GM12864 (cell line): ENCODE data around the gene PLP1.
A peak's percentile ranks its signal among the peaks of the same experiment; 100 is the strongest.

Experiments
- DNase-seq: peaks from one replicate; pipeline ENCODE4 v3.0.0-alpha.2; 2011; ENCODE audit warnings: low read depth
- H3K4me3 ChIP-seq: 2 replicates; pipeline ENCODE4 v1.5.1; 2011; ENCODE audit warnings: mild to moderate bottlenecking, low read depth, low read length, control low read depth
- TF ChIP-seq, protein P1 (sequence below): IDR thresholded peaks from 2 replicates; pipeline ENCODE4 v1.5.1; 2011; ENCODE audit warnings: low read depth, mild to moderate bottlenecking, moderate library complexity, low read length, control low read depth, inconsistent platforms; ENCODE audit errors: missing control alignments

The PLP1 gene

DNA sequence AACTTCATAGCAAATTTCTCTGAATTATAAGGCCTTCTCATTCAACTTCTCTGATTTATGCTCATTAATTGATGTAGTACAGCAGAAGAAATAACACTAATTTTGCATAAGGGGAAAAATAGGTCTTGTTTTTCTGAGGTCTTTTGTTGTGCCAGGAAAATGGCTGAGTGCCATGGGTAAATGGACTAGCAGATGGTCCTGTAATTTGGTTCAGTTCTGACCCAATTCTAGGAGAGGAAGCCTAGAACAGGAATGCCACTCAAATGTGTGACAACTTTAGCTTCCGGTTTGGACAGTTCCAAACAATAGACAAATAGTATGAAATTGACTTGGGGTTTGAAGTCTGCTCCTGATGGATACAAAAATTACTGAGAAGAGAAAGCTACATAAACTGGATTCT is 49.2 kb downstream of the PLP1 start:
- TF ChIP-seq, protein P1, sequence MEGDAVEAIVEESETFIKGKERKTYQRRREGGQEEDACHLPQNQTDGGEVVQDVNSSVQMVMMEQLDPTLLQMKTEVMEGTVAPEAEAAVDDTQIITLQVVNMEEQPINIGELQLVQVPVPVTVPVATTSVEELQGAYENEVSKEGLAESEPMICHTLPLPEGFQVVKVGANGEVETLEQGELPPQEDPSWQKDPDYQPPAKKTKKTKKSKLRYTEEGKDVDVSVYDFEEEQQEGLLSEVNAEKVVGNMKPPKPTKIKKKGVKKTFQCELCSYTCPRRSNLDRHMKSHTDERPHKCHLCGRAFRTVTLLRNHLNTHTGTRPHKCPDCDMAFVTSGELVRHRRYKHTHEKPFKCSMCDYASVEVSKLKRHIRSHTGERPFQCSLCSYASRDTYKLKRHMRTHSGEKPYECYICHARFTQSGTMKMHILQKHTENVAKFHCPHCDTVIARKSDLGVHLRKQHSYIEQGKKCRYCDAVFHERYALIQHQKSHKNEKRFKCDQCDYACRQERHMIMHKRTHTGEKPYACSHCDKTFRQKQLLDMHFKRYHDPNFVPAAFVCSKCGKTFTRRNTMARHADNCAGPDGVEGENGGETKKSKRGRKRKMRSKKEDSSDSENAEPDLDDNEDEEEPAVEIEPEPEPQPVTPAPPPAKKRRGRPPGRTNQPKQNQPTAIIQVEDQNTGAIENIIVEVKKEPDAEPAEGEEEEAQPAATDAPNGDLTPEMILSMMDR, result no peak
- DNase-seq, result no peak
- no peak overlapping the region for H3K4me3 ChIP-seq

DNA sequence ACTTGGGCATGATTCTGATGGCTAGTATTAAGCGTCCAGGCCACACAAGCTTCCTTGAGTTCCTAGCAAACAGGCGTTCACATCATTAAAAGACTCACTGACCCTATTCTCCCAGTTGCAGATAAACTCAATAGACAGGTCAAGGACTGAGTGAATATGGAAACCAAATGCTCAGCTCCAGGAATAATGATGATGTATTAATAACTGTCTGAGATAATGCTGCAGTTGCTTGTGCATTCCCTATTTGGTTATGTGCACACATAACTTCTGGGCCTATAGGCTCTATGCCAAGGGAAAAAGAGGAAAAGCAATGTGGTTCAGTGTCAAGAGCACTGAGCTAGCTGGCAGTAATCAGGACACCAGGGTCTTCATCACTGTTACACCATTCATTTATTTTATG is 51.9 kb downstream of the PLP1 start:
- DNase-seq, result no peak
- TF ChIP-seq, protein P1, result no peak
- no peak overlapping the region for H3K4me3 ChIP-seq

DNA sequence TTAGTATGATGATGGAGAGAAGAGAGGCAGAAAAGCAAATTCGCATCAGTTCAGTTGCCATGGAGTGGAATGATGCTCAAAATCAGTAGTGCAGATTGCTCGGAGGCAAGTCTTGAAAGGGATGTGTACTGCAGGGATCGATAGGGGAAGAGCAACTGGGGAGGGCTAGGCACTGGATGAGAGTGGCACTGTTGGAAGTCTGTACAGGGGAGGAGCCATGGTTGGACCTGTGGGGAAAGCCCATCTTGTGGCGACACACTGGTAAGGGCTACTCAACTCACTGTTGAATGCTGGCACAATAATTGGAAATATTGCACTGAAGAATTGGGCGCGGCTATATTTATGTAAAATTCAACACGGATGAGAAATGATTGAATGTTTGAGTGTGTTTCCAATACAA is 54.2 kb downstream of the PLP1 start:
- DNase-seq, result no peak
- TF ChIP-seq, protein P1, result no peak

DNA sequence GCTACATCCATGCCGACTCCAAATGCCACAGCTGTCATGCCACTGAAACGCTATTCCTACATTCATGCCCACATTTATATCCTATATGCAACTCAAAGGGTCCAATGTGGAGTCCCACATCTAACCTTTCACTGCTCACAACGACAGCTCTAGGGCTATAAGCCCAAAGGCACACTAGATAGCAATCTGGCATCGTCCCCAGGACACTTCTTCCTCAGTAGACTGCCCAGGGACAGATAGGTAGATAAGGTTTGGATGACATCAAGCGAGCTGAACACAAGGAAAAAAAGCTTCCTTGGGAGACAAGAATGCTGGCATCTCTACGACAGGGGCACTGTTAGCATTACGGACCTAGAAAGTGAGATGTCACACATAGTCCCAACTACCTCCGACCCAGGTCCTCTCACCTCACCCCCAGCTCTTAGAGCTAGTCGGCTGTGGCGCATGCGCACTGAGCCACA is 54.7 kb downstream of the PLP1 start:
- DNase-seq, result no peak
- TF ChIP-seq, protein P1, result no peak
- peak overlapping the region; percentile 39 for H3K4me3 ChIP-seq

More for the DNA sequence above, 54.2 kb downstream of the PLP1 start:
- no peak overlapping the region for H3K4me3 ChIP-seq

DNA sequence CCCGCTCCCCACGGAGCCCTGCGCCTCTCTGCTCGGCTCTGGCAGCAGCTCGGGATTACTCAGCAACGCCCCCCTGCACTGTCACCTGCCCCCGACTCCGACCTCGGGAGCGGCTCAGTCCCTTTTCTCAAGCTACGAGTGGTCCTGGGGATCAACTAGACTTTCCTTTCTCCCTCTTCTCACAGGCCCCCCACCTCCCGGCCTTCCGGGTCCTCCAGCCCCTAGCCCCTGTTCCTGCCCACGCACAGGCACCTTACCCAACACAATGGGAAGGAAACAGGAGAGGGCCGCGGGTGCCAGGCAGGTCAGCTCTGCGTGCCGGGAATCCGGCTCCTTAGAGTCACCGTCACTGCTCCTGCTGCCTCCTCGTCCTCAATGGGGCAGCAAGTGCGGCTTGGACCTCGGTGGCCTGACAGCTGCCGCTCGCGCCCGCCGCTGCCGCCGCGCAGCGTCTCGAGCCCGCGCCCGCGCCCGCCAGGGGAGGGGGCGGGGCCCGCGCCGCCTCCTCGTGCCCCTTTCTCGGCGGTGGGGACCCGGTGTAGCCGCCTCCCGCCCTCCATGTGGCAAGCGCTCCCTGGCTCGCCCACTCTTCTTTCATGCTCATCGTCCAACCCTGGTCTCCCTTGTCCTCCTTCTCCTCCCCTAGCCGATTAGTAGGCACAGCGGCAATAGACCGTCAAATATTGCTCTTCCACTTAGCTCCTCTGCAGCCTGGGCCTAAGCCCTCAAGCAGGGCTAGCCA is 55.3 kb downstream of the PLP1 start, which contains the start of gene RAB9B:
Gene RAB9B, minus strand, starts transcription at position 455 of the 742 bp plus-strand sequence. CDS start 6,473 bp downstream, outside the sequence.
- no peak for DNase-seq
- H3K4me3 ChIP-seq, result peak within 1 kb of the TSS; percentile 39
- TF ChIP-seq, protein P1, result no peak

DNA sequence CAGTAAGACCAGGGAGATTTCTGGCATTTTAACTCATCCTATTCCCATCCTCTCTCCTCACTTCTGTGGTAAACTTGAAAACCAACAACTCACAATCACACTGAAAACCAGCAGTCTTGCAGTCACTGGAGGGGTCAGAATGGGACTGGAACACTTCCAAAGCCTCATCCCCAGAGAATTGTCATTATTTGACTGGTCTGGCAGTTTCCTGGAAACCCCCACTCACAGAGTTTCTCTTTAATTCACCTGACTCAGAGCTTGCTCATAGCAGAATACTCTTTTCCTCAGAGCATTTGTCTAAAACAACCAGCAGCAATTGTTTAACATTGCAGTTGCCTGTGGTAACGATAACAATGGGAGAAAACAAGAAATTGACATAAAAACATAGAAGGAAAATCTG is 62.8 kb downstream of the PLP1 start:
- no peak overlapping the region for H3K4me3 ChIP-seq
- no peak for DNase-seq
- TF ChIP-seq, protein P1, result no peak
